CD4-positive, alpha-beta T cell treated with Interferon gamma for 1 hour (primary cell): ENCODE data around the gene GLP2R.
"Not testable (repeated sequence)": the region's sequence is repeated elsewhere in the genome, so short reads cannot be mapped to it uniquely, and the experiment has no call there.

Experiments used
- DNase-seq: peaks from one replicate; pipeline ENCODE4 v3.0.0-alpha.2; 2020

GLP2R gene, protein sequence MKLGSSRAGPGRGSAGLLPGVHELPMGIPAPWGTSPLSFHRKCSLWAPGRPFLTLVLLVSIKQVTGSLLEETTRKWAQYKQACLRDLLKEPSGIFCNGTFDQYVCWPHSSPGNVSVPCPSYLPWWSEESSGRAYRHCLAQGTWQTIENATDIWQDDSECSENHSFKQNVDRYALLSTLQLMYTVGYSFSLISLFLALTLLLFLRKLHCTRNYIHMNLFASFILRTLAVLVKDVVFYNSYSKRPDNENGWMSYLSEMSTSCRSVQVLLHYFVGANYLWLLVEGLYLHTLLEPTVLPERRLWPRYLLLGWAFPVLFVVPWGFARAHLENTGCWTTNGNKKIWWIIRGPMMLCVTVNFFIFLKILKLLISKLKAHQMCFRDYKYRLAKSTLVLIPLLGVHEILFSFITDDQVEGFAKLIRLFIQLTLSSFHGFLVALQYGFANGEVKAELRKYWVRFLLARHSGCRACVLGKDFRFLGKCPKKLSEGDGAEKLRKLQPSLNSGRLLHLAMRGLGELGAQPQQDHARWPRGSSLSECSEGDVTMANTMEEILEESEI

DNA sequence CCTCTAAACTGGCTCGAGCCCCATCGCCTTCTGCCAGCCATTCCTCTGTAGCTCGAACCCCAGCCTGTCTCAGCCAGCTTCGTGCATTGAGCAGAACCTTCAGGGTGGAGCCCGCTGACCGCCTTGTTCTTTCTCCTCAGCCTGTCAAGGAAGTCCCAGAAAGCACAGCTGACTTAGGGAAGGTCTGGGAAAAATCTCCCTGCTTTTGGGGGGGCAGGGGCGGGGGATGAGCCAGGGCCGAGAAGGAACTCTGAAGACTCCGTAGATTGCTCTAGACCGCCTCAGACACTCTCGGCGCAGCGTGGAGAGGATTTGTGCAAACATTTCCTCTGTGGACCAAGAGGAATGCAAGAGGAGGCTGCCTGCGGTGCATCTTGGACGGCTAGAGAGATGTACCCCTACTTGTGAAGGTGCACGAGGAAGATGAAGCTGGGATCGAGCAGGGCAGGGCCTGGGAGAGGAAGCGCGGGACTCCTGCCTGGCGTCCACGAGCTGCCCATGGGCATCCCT is at the start of gene GLP2R:
Gene GLP2R, plus strand, starts transcription at position 284 of the 510 bp plus-strand sequence. Its CDS starts 140 bp downstream, at position 424.
- DNase-seq: no peak

DNA sequence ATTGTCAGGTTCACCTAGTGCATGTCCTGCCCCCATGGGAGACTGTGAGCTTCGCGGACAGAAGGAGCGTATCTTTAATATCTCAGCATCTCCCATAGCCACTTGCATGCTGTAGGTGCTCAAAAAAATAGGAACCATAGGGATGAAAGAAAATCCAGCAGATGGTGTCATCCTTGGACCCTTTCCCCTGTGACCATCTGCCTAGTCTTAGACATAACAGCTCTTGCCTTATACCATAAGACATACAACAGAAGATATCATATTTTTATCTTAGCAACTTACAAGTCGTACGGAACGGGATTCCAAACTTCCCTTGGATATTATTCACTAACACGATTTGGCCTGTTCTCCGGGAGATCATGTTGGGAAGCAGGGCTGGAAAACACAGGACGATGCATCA is 48.8 kb upstream of the GLP2R start:
- no peak for DNase-seq

DNA sequence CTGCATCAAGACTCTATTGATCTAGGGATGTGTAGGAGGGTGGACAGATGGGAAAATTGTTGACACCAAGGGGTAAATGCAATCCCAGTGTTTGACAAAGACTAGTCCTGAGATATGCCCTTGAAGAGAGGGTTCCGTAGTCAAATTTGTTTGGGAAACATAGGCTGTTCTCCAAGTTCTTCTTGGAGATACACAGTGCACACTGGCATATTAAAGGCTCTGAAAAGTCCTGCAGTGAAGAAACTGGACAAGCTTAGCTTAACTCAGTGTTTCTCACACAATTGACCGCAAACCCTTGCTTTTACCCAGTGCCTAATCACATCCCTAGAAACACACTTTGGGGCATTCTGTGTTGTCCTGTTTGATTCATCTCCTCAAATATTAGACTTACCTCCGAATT is 45.2 kb upstream of the GLP2R start:
- DNase-seq: no peak

DNA sequence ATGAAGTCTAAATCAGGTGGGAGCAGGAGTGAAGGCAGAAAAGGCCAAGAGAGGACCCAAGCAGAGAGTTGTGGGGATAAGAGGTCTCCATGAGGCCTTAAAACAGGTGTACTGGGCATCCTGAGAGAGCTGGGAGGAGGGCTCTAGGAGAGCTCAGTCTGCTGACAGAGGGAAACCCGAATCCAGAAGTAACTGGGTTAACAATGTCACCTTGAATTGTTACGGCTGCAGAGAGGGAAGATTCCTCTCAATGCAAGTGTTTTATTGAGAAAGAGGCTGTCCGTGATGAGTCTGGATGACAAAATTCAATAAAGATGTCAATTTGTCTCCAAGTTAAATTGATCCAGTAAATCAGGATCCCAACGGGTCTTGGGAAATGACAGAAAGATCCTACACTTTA is 42.7 kb upstream of the GLP2R start:
- no peak for DNase-seq

DNA sequence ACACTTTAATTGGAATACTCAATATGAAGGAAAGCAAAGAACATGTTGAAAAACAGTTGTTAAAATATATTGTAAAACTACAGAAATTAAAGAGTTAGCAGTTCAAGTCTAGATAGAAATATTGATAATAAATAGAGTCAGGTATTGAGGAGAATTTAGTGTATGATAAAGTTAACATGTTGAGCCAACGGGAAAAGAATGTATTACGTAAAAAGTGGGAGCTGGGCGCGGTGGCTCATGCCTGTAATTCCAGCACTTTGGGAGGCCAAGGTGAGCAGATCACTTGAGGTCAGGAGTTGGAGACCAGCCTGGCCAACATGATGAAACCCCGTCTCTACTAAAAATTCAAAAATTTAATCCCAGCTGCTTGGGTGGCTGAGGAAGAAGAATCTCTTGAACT is 42.3 kb upstream of the GLP2R start:
- not testable (repeated sequence) for DNase-seq

DNA sequence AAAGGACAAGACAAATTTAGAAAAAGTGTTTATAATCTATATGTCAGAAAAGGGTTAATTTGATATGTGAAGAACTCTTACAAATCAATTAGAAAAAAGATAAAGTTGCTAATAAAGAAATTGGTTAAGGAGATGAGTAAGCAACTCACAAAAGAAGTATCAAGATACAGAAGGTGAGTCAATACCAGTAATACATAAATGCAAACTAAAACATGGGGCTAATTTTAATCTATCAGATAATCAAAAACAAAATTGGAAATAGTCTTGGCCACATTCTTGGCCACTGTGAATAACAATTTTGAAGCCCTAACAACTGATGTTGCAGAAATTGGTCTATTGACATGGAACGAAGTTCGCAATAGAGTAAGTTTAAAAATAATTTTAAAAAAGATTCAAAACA is 41.2 kb upstream of the GLP2R start:
- DNase-seq: no peak

DNA sequence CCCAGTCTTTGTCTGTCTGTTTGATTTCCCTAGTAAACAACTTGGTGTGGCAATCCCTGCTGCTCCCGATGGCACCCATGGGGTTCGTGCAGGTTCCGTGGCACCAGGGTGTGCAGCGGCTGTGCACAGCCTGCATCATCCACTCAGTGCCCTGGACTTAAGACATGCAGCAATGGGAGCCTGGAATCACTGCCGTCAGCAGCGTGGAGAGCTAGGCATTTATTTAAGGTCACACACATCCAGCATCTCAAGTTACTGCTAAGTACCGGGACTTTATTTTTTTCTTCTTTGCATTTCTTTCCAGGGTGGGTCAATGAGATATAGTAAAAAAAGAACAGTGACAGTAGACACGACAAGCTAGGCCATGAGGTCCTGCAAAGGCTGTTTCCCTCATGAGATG is 37.1 kb upstream of the GLP2R start:
- DNase-seq: no peak

DNA sequence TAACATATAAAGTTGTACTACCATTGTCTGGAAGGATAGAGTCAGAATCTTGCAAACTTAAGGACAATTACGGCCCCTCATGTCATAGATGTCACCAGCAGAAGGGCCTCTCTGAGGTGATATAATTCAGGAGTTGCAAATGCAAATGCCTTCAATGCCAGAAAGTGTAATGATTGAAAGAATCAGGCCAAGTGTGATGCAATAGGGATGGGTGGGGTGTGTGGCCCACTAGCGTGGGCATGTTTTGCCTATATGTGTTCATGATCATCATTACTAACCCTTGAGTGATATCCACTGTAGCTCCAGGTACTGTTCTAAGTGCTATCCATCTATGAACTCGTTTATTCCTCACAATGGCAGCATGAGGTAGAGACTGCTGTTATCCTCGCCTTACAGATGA is 35.4 kb upstream of the GLP2R start:
- DNase-seq: no peak

DNA sequence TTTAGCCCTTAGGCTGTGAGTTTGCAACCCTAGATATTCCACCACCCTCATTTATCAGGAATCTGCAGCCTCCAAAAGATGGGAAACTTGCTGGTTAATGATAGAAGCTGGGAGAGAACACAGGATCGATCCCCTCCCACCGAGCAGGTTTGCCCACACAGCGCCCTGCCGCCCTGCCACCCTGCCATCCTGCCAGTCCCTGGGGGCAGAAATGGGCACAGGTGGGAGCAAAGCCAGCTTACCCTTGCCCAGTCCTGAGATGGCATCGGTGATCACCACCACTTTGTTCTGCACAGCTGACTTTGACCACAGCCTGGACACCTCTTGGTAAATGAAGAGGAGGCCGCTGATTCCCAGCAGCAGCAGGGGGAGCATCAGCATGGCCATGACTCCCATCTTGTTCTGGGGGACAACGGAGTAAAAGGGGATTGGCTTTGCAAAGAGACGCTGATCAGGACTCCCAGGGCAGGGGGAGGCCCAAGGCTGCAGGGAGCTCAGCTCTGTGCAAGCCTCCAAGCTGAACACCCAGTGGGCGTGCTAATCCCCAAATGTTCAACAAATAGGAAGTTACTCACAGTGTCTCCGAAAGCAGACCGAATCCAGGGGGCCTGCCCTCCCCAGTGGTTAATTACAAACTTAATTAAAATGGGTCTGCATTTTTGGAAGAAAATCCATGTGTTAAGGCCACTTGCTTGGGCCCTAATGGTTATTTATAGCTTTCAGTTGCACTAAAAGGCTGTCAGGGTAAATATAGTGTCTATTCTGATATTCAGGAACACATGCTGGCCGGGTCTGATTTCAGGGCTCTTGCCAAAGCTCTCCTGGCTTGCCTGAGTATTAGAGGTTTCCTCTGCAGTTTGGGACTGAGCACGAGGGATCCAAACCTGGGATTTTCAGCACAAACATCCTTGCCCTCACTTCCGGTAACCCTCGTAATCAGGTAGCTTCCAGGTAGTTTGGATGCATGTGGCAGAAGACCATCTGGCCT is 34.5 kb upstream of the GLP2R start, which contains the start of gene DHRS7C:
Gene DHRS7C, minus strand, starts transcription at position 704 of the 988 bp plus-strand sequence. Its CDS starts 308 bp downstream, at position 396.
- DNase-seq: no peak

DNA sequence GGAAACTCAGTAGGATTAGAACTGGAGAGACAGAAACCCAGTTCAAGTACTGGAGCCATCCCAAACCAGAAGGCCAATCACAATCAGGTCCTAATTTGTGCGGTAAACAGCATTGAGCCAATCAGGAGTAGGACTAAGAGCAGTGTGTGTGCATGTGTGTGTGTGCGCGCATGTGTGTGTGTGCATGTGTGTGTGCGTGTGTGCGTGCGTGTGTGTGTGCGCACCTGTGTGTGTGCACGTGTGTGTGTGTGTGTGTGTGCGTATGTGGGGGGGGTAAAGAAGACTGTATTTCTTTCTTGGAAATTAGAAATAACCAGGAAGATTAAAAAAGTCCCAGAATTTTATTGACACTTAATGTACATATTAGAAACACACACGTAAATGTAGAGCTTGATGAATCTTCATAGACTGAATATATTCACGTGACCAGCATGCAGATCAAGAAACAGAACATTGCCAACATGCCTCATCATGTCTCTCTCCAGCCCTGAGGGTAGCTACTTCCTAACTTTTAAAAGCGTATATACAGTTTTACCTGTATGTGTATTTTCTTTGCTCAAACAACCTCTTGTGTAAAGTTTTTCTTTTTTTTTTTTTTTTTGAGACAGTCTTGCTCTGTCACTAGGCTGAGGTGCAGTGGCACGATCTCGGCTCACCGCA is 33.4 kb upstream of the GLP2R start:
- no peak for DNase-seq

DNA sequence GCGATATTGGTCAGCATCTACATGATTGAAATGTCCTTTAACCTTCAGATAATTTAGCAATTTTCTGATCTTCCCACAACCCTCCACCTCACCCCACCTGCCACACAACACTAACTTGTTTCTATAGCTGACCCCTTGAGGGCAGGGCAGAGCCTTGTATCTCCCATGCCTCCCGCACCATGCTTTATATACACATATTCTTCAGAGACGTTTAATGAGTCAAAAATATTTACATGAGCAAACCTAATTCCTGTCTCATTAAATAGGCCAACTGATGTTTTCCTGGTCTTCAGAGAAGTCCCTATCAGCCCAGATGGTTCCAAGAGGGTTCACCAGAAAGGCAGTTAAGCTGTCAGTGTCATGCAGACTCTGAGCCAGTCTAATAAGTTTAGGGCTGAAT is 27.7 kb upstream of the GLP2R start:
- DNase-seq: no peak

DNA sequence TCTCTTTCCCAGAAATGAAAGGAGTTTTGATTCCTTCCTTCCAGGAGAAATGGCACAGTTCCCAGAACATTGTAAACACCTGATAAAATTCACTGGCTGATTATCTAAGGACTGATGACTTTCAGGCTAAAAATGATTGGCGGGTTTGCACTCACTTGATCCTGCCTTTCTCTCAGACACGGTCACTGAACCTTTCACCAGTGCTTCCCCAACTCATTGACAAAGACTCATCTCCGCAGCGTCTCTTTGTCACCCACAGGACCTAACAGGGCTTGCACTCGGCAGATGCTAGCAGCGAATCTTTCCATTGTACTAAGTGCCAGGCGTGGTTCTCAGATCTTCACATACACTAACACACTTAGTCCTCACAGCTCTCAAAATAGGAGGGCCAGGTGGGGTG is 27.0 kb upstream of the GLP2R start:
- DNase-seq: no peak

DNA sequence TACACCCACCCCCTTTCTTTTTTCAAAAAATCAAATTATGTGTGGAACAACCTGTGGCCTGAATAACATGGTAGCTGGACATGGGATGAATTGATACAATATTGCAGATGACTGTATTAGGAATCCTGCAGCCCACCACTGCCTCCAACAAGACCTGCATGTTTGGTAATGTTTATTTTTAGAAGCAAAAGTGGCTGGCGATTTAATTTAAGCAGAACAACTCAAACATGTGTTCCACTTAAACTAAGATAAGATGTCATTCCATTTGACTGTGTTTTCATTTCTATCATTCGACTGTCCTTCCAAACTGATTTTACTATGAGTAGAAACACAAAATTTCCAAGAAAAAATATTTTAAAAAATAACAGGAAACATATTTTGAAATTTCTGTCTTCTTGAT is 24.2 kb upstream of the GLP2R start:
- no peak for DNase-seq

DNA sequence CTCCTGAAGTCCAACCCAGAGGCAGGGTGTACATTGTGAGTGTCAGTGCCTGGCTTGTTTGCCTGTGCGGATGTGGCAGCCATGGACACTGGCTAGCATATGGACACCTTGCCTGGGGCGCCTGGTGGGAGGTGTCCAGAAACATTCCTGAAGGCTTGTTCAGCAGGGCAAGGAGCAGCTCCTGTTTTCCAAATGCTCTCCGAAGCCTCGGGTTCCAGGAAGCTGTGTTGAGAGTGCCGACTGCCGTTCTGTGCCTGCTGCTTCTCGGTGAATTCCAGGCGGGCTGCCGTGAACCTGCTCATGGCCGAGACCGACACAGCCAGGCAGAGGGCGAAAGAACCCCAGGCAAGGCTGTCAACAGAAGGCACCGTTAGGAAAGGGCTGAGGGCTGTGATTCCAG is 23.4 kb upstream of the GLP2R start:
- DNase-seq: no peak

DNA sequence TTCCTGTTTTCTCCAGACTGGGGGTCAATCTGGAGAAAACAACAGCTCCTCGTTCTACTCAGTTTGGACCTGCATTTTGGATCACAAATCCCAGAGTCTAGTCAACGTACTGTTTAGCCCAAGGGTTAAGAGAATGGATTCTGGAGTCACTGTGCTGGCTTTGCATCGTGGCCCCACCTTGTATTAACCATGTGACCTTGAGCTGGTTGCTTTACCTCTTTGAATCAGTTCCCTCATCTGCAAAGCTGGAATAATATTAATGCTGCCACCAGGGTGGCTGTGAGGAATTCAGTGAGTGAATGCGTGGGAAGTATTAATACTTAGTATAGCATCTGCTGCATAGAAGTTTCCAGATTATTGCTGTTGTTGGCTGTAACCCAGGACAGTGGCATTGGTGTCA is 23.0 kb upstream of the GLP2R start:
- DNase-seq: no peak

DNA sequence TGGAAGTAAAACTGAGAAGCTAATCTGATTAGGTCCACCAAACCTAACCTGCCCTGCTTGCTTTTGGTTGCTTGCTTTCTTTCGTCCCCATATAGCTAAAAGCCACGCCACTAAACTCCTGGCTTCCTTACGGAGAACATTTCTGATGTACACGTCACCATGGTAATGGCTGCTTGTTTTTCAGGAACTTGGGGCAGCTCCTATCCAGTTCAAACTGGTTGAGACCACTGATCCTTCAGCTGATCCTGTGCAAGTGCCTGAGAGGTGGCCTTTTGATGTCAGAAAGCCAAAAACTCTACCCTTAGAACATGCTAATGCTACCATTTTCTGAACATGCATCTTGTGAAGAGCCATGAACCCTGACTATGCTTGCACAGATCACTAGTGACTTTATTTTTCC is 20.0 kb upstream of the GLP2R start:
- no peak for DNase-seq

DNA sequence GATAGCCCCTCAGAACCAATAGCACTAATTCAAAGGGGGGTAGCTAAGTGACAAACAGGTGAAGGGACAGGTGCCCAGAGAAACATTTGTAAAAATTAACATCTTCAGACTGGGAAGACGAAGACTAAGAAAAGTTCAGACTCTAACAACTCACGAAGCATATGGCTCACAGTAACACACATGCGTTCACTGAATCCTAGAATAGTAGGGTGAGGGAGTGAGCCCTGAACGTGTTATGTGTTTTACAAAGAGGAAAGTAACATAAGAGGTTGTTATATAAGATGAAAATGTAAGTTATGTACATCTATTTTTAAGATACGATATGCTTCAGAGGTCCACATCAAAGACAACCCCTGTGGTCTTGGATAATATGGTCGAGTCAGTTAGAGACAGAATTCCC is 19.0 kb upstream of the GLP2R start:
- no peak for DNase-seq

DNA sequence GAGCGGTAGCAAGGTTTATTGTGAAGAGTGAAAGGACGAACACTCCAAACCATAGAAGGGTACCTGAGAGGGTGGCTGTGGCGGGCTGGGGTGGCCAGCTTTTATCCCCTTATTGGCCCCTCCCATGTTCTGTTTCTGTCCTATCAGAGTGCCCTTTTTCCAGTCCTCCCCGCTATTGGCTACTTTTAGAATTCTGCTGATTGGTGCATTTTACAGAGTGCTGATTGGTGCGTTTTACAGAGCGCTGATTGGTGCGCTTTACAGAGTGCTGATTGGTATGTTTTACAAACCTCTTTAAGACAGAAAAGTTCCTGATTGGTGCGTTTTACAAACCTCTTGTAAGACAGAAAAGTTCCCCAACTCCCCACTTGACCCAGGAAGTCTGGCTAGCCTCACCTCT is 16.3 kb upstream of the GLP2R start:
- DNase-seq: no peak

DNA sequence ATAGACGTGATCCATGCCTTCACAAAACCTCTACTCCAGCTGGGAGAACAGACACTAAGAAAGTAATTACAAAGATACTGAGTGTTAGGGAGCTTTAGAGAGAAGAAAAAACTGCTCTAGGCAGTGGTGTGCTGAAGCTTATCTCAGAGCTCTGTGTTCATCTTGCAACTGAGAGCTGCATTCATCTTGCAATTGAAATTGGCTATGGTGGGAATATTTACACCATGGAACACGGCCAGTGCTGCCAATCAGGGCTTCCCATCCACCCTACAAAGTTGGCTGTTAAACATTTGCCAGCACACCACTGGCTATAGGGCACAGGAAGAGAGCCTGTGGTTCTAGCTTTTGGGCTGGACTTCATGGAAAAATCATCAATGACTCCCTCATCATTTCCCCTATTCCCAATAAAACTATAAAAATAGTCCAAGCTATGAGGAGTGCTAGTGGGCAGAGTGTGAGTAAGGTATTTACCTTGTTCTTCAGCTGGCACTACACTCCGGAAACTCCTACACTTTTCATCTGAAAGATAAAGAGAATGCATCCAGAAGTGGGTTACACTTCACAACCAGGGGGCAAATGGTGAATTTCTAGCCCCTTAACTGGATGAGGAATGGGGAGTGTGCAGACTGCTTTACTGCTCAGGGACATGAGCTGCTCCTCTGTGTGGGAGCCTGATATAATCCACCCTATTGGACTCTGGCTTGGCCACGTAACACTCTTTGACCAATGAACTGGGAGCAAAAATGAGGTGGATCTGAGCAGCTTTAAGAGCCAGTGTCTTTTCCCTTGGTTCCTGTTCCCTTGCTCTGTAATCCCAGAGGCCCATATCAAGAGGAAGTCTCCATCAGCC is 15.4 kb upstream of the GLP2R start:
- DNase-seq: no peak

DNA sequence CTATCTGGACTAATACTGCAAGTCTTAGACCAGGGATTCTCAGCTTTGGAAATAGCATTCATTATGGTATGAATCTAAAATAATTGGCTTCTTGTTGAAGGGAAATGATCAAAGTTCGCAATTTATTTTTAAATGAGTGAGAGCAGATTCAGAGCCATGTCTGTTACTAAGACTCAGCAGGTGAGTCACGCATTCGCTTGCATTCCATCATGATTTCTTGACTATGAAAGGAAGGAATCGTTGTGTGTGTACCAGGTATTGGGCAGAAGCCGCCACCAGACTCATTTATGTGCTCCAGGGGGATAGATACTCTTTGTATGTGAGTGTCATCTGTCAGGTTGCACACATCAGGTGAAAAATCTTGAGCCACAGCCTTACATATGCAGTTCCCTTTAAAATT is 14.6 kb upstream of the GLP2R start:
- DNase-seq: no peak

DNA sequence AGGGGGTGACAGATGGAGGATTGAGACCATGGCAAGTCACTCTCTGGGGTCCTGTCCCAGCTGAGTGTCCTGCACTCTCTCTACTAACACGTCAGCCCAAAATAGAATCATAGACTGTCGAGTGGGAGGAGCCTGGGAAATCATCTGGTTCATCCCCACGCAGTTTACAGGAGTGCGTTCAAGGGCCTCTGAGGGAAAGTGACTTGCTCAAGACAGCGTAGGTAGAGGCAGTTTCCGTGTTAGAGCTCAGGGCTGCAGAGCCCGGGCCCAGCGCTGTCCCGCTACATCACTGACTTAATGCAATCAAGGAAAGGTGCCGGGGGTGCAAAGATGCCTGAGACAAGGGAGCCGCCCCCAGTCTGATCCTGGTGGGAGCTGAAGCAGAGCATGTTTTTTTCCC is 14.2 kb upstream of the GLP2R start:
- no peak for DNase-seq

DNA sequence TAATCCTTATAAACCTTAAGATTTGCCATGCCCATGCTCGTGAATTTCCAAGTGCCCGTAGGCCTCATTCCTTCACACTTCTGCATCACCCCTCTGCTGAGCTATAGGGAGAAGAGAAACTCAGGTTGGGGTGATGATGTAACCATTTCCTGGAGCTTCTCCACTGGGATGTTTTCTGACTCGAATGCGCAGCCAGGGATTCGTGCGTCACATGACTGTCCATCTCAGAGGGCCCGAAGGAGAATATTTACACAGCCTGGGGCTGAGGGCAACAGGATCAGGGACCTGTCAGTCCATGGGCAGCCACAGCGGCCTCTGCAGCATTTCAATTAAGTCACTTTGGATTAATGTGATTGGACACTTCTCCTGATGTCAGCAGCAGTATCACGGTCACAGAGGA is 12.6 kb upstream of the GLP2R start:
- no peak for DNase-seq
